H1 (cell line): ENCODE results near the gene CPNE5.

ENCODE experiments used
- BCL11A ChIP-seq, 2 experiments: IDR thresholded peaks; one replicate each; pipeline ENCODE4 v1.6.1; 2011; ENCODE audit warnings: low read depth in 2 of 2, low read length in 2 of 2, mild to moderate bottlenecking in 2 of 2
- BRCA1 ChIP-seq: IDR thresholded peaks from 2 replicates; pipeline ENCODE4 v1.6.1; 2012; ENCODE audit warnings: low read depth, low read length, improper control_type of control experiment
- CEBPB ChIP-seq: IDR thresholded peaks from 2 replicates; pipeline ENCODE4 v1.6.1; 2012; ENCODE audit warnings: low read depth, low read length
- CTCF ChIP-seq, 3 experiments: IDR thresholded peaks; 1 replicate in 2 of 3; 2 replicates in 1 of 3; pipeline versions ENCODE4 v1.5.1 to v1.6.1; 2011; ENCODE audit warnings: low read length in 3 of 3, mild to moderate bottlenecking in 3 of 3, inconsistent platforms in 2 of 3, low read depth in 1 of 3, moderate library complexity in 1 of 3; ENCODE audit not compliant: insufficient read depth in 1 of 3; ENCODE audit errors: control extremely low read depth in 1 of 3
- EGR1 ChIP-seq: IDR thresholded peaks from 2 replicates; pipeline ENCODE4 v1.6.1; 2011; ENCODE audit warnings: low read depth, low read length, borderline replicate concordance
- EZH2 ChIP-seq: fragments of 200-600 bp; sonication (generic); IDR thresholded peaks from 2 replicates; pipeline ENCODE4 v1.7.1; 2012; ENCODE audit warnings: low read depth, mild to moderate bottlenecking, moderate library complexity, low read length, inconsistent platforms; ENCODE audit not compliant: severe bottlenecking
- HDAC6 ChIP-seq: IDR thresholded peaks from one replicate; pipeline ENCODE4 v1.7.1; 2012; ENCODE audit warnings: low read depth, mild to moderate bottlenecking, inconsistent platforms, low read length, moderate library complexity
- JUND ChIP-seq: IDR thresholded peaks from 2 replicates; pipeline ENCODE4 v1.6.1; 2011; ENCODE audit warnings: mild to moderate bottlenecking, improper control_type of control experiment, low read length
- RNF2 ChIP-seq: fragments of 200-900, 300-1000 bp; sonication (generic); IDR thresholded peaks from 2 replicates; pipeline ENCODE4 v1.7.1; 2016; ENCODE audit warnings: borderline replicate concordance, low read depth, mild to moderate bottlenecking, antibody characterized with exemption, low read length; ENCODE audit not compliant: poor library complexity, severe bottlenecking; ENCODE audit errors: missing control alignments
- SIN3A ChIP-seq, 2 experiments: IDR thresholded peaks in 1 of 2; conservative IDR thresholded peaks in 1 of 2; 2 replicates each; pipeline ENCODE4 v1.6.1; 2011 to 2012; ENCODE audit warnings: low read length in 2 of 2, improper control_type of control experiment in 1 of 2, low read depth in 1 of 2, mild to moderate bottlenecking in 1 of 2

GRCh38 chr6:36756786-36757185, 82.5 kb downstream of the CPNE5 start:
- TF ChIP-seq SIN3A (conservative IDR thresholded peaks at IDR 0.05 in 1 of 2, IDR thresholded peaks at IDR 0.05 in 1 of 2; ENCODE audit: low read depth in 1 of 2, low read length in 2 of 2), result no peak
- TF ChIP-seq RNF2, result no peak
- TF ChIP-seq EGR1, result no peak
- TF ChIP-seq BCL11A (IDR thresholded peaks at IDR 0.05; ENCODE audit: low read depth in 2 of 2, low read length in 2 of 2), result no peak
- no peak for TF ChIP-seq HDAC6
- TF ChIP-seq BRCA1, result no peak
- no peak for TF ChIP-seq CTCF (IDR thresholded peaks at IDR 0.05; ENCODE audit: control extremely low read depth in 1 of 3, insufficient read depth in 1 of 3, low read depth in 1 of 3, low read length in 3 of 3)
- no peak for TF ChIP-seq JUND
- no peak for TF ChIP-seq CEBPB
- no peak for TF ChIP-seq EZH2
